OCI-LY1 (cell line): ENCODE results near the gene GON4L.

Experiments
- EZH2 ChIP-seq: fragments of 200-600 bp; sonication (generic), shearing (Covaris generic); IDR thresholded peaks from 2 replicates; pipeline ENCODE4 v1.8.0; 2017; ENCODE audit warnings: borderline replicate concordance, mixed run types, mild to moderate bottlenecking, antibody characterized with exemption, low read length, moderate library complexity, mixed read lengths
- TF ChIP-seq, protein P1 (sequence below): fragments of 200-600 bp; sonication (generic), shearing (Covaris generic); IDR thresholded peaks from 2 replicates; pipeline ENCODE4 v1.5.1; 2017; ENCODE audit warnings: mild to moderate bottlenecking, antibody characterized with exemption, low read length, moderate library complexity, mixed read lengths

DNA sequence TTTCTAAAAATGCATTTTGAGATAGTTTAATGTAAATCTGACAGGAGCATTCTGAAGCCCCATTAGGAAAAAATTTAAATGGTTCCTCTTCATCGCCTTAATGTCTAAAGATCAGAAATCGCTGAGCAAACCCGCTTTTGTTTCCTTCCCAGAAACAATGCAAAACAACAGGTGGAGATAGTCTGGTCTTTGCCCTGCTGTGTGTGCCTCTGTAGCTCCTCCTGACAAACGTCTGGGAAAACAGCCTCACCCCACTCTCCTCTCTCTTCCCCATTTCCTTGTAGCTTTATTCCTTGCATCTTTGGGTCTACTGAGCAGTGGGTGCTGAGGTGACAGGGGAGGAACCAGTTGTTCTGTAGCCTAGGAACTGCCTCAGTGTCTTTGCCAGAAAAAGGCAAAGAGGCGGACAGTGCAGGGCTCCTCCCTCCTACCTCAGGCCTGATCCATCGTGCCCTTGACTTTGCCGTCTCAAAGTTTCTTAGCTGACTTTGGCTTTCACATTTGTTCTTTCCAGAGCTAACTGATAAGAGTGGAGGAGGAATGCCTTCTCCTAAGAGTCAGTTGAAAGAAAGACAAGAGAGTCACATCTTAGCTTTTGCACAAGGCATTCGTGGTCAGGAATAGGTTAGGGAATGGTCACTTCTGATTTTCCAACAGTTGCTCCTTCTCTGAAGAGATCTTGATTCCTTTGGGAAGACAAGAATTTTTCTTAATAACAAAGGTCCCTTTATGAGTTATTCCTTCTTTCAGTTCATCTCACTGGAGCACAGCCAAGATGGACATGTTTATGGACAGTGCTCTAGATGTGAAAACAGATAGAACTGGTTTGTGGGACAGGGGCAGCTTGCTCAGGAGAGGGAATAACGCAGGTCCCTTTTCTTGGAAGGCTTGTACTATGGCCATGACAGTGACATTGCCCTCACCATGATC, 27.3 kb upstream of the GON4L start:
- TF ChIP-seq, protein P1, sequence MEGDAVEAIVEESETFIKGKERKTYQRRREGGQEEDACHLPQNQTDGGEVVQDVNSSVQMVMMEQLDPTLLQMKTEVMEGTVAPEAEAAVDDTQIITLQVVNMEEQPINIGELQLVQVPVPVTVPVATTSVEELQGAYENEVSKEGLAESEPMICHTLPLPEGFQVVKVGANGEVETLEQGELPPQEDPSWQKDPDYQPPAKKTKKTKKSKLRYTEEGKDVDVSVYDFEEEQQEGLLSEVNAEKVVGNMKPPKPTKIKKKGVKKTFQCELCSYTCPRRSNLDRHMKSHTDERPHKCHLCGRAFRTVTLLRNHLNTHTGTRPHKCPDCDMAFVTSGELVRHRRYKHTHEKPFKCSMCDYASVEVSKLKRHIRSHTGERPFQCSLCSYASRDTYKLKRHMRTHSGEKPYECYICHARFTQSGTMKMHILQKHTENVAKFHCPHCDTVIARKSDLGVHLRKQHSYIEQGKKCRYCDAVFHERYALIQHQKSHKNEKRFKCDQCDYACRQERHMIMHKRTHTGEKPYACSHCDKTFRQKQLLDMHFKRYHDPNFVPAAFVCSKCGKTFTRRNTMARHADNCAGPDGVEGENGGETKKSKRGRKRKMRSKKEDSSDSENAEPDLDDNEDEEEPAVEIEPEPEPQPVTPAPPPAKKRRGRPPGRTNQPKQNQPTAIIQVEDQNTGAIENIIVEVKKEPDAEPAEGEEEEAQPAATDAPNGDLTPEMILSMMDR, result no peak
- no peak for TF ChIP-seq EZH2
